ENCODE data around the gene ID2. TPM values are rescaled to one million over a fixed set of nuclear protein-coding genes. Genes with fewer than 3 reads are reported as not detected.

Gene ID2
- total and polyA plus RNA-seq, 10 of the 15 experiments (the other 5 are each of a cell fraction or from before 2014, with no cell fraction given) = 39.0 to 613 (median 73.6) TPM

DNA sequence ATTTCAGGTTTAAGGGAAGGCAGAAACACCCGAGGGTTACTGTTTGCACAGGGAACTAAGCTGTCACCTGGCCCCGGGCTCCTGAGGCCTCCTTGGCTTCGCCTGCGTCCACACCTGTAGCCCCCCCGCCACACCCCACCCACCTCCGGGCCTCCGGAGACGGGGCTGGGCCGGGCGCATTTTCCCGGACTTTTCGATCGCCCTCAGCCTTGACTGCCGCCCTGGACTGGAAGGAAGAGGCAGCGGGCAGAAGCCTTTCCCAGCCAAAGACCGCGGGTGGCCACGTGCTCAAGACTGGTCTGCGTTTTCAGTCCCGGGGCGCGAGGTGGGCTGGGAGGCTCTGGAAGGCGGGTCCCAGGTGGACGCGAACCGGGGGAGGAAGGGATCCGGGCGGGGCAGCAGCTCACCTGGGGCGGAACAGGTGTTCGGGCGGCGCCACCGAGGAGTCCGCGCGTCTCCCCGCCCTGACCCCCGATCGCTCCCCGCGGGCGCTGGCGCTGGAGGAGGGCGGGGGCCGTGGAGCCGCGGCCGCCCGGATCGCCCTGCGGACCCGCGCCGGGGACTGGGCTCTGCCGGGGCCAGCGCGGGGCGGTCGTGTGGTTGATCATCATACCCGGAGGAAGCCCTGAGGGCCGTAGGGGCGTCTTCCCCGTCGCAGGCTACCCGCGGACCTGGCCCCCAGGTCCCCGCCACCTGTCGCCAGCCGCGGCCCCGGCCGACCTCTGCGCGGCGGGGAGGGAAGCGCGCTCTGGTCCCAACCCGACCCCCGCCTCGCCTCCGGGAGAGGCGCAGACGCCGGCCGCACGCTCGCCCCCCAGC, 3.2 kb downstream of the ID2 start:
- ChIA-PET RAD21 (ENCODE audit: unreplicated experiment) (interaction anchor here (0.8 to 1.8 kb wide), 23 partner anchors 101 to 1482 kb away, joined by 3 to 19 read pairs (median 5); no protein-coding TSS in a partner anchor), POLR2A (interaction anchor here (0.6 to 1.8 kb wide), 10 partner anchors 16 to 265 kb away, joined by 3 to 16 read pairs (median 4); no protein-coding TSS in a partner anchor), SMC1A (ENCODE audit: uncharacterized antibody, unreplicated experiment) (interaction anchor here (0.7 to 1.5 kb wide), 16 partner anchors 111 to 1481 kb away, joined by 3 to 12 read pairs (median 5); no protein-coding TSS in a partner anchor), CTCF (interaction anchor here (0.7 to 1.7 kb wide), 8 partner anchors 18 to 1257 kb away, joined by 3 to 13 read pairs (median 4); no protein-coding TSS in a partner anchor)
- Histone ChIP-seq H3K9ac (ENCODE audit: control insufficient read depth, insufficient read depth, low read length) (peak overlapping the region; percentile 61), H3K36me3 (ENCODE audit: control insufficient read depth in 2 of 2, insufficient read depth in 2 of 2, low read length in 1 of 2) (no peaks in the 10 kb centered on the region), H2AFZ (ENCODE audit: control insufficient read depth, low read depth, low read length) (peak overlapping the region; percentile 70), H4K20me1 (ENCODE audit: control insufficient read depth, insufficient read depth) (no peaks in the 10 kb centered on the region), H3K27ac (ENCODE audit: control insufficient read depth, insufficient read depth) (peak overlapping the region; percentile 52), H3K79me2 (ENCODE audit: control insufficient read depth, insufficient read depth, low read length) (peaks cover 25% of the 10 kb centered on the region), H3K9me3 (replicated peaks; ENCODE audit: control insufficient read depth, insufficient read depth, low read length) (no peaks in the 10 kb centered on the region; the same call in 2 of the 3 replicates), H3K4me1 (ENCODE audit: control insufficient read depth, insufficient read depth, low read length) (peaks cover 7% of the 10 kb centered on the region), H3K27me3 (replicated peaks in 1 of 2; ENCODE audit: control insufficient read depth in 2 of 2, insufficient read depth in 2 of 2, low read length in 1 of 2) (no peaks in the 10 kb centered on the region), H3K4me2 (ENCODE audit: control insufficient read depth, insufficient read depth) (peak overlapping the region; percentile 88), H3K4me3 (peak overlapping the region; percentile 35)
- FAIRE-seq (no peak), DNase-seq (ENCODE audit: low read depth, low spot score) (no peak), ATAC-seq (peak; percentile 35)
- BruUV-seq (replicated peaks) = TSS peak; percentile 82
- intact Hi-C loops (cut with micrococcal nuclease; ENCODE audit: unreplicated experiment) (loop anchor here (1.0 to 10.0 kb wide), 11 partner anchors 160 to 1588 kb away; no protein-coding TSS in a partner anchor), in situ Hi-C loops (cut with MboI) (loop anchor here (5.0 to 10.0 kb wide), 7 partner anchors 158 to 1590 kb away; no protein-coding TSS in a partner anchor)
- WGBS (ENCODE audit: insufficient coverage, insufficient replicate concordance, low lambda C conversion rate, missing lambda C conversion rate) = 1% methylated on average over 45 of the region's 87 CpGs
- TF ChIP-seq BHLHE40 (IDR thresholded peaks at IDR 0.05; ENCODE audit: borderline replicate concordance in 1 of 2, low read depth in 2 of 2, low read length in 1 of 2) (peak in 1 of 2 experiments; percentile 56; a peak in 1 of 4 replicates), SMARCA5 (IDR thresholded peaks at IDR 0.05) (no peak), POLR2AphosphoS5 (IDR thresholded peaks at IDR 0.05; ENCODE audit: low read length) (peak; percentile 87), NBN (IDR thresholded peaks at IDR 0.05) (peak; percentile 56; the same call in 1 of the 2 replicates), PAX5 (IDR thresholded peaks at IDR 0.05; ENCODE audit: borderline replicate concordance, low read depth, low read length) (peak; percentile 44; the same call in 1 of the 2 replicates), PBX3 (IDR thresholded peaks at IDR 0.05; ENCODE audit: insufficient replicate concordance, low read depth, low read length) (peak; percentile 38), MAX (IDR thresholded peaks at IDR 0.05; ENCODE audit: low read depth, low read length) (peak; percentile 53), KAT2A (conservative IDR thresholded peaks at IDR 0.05; ENCODE audit: control insufficient read depth, low read depth, low read length) (no peak), IKZF2 (IDR thresholded peaks at IDR 0.05) (peak in 1 of 2 experiments; percentile 62; a peak in 2 of 4 replicates), MLLT1 (IDR thresholded peaks at IDR 0.05) (peak; percentile 87; the same call in 1 of the 2 replicates)
- TF ChIP-seq, protein P1, sequence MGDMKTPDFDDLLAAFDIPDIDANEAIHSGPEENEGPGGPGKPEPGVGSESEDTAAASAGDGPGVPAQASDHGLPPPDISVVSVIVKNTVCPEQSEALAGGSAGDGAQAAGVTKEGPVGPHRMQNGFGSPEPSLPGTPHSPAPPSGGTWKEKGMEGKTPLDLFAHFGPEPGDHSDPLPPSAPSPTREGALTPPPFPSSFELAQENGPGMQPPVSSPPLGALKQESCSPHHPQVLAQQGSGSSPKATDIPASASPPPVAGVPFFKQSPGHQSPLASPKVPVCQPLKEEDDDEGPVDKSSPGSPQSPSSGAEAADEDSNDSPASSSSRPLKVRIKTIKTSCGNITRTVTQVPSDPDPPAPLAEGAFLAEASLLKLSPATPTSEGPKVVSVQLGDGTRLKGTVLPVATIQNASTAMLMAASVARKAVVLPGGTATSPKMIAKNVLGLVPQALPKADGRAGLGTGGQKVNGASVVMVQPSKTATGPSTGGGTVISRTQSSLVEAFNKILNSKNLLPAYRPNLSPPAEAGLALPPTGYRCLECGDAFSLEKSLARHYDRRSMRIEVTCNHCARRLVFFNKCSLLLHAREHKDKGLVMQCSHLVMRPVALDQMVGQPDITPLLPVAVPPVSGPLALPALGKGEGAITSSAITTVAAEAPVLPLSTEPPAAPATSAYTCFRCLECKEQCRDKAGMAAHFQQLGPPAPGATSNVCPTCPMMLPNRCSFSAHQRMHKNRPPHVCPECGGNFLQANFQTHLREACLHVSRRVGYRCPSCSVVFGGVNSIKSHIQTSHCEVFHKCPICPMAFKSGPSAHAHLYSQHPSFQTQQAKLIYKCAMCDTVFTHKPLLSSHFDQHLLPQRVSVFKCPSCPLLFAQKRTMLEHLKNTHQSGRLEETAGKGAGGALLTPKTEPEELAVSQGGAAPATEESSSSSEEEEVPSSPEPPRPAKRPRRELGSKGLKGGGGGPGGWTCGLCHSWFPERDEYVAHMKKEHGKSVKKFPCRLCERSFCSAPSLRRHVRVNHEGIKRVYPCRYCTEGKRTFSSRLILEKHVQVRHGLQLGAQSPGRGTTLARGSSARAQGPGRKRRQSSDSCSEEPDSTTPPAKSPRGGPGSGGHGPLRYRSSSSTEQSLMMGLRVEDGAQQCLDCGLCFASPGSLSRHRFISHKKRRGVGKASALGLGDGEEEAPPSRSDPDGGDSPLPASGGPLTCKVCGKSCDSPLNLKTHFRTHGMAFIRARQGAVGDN (IDR thresholded peaks at IDR 0.05) = peak; percentile 84
- TF ChIP-seq, protein P2, sequence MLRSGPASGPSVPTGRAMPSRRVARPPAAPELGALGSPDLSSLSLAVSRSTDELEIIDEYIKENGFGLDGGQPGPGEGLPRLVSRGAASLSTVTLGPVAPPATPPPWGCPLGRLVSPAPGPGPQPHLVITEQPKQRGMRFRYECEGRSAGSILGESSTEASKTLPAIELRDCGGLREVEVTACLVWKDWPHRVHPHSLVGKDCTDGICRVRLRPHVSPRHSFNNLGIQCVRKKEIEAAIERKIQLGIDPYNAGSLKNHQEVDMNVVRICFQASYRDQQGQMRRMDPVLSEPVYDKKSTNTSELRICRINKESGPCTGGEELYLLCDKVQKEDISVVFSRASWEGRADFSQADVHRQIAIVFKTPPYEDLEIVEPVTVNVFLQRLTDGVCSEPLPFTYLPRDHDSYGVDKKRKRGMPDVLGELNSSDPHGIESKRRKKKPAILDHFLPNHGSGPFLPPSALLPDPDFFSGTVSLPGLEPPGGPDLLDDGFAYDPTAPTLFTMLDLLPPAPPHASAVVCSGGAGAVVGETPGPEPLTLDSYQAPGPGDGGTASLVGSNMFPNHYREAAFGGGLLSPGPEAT (IDR thresholded peaks at IDR 0.05; ENCODE audit: low read depth) = peak; percentile 42; the same call in 1 of the 2 replicates

Measured in GM12878 (cell line).